GM11168 (cell line): Measurements from ENCODE around the gene NET1.

Source experiments
- in situ Hi-C: fragments of 300-500 bp; cut with MboI; formaldehyde crosslinking; loops from one replicate; pipeline ENCODE4 v1.12.0; 2022; ENCODE audit warnings: low sequenced_read_pairs; ENCODE audit not compliant: unreplicated experiment

The NET1 gene

DNA sequence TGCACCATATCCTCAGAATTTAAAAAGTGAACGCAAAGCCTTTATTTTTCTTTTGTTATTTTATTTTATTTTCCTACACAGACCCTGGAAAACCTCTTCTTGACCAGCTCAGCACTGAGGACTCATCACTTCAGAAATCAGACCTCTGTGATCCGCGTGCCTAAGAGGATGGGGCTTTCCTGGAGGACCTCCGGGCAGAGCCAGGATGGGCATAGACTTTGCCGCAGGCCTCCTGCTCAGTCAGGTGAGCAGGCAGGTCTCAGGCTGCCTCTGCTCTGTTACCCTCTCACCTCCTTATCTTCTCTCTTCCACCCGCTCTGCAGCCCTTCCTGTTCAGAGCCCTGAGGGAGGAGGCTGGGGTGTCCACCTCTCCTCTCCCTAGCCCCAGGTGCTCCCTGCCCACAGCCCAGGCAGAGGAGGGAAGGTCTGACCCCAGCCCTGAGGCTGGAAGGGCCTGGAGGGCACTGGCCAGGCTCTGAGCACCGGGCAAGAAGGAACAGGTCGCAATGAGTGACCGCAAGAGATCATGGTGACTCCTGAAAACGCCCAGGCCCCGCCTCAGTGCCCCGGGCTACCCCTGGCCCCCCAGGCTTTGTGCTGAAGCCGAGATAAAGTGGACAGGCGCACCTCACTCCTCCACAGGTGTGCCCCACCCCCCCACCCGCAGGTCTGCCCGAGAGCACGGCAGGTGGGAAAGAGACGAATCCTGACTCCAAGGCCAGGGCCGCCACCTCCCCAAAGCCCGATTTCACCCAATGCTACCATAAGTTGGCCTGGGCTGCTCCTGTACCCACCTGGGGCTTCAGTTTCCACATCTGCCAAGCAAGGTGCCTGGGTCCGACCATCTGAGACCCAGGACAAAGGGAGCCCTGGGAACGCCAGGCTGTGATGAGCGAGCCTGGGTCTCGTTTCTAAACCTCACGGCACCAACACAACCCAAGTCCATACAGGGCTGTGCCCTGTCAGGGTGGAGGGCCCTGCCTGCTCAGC, 84.2 kb downstream of the NET1 start:
- in situ Hi-C loops, result no loop called here

DNA sequence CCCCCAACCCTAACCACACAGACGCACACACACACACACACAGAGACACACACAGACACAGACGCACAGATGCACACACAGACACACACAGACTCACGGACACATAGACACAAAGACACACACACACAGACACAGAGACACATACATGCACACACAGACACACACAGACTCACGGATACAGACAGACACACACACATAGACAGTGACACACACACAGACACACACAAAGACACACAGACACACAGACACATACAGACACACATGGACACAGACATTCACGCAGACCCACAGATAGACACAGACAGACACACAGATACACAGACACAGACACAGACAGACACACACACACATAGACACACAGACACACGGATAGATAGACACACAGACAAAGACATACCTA, 84.9 kb downstream of the NET1 start:
- in situ Hi-C loops, result no loop called here

DNA sequence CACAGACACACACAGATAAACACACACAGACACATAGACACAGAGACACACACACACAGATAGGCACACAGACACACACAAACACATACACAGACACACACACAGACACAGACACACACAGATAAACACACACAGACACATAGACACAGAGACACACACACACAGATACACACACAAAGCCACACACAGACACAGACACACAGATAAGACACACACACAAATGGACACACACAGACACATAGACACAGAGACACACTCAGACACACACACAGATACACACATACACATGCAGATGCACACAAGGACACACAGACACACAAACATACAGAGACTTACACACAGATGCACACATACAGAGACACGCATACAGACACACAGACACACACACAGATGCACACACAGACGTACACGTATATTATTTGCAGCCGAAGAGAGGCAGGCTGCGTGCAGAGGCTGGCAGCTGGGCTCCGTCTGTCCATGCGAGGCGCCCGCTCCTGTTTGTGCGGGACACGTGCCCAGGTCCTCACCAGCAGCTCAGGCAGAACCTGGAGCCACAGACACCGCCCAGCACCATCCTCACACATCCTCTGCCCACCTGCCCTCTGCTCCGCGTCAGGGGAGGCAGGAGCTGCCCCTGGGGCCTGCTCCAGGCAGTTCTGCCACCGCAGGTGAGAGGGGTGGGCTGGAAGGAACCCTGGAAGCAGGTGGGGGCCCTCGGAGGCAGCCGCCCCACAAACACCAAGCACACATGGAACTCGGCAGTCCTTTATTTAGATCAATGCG, 85.8 kb downstream of the NET1 start:
- in situ Hi-C loops, result no loop called here

DNA sequence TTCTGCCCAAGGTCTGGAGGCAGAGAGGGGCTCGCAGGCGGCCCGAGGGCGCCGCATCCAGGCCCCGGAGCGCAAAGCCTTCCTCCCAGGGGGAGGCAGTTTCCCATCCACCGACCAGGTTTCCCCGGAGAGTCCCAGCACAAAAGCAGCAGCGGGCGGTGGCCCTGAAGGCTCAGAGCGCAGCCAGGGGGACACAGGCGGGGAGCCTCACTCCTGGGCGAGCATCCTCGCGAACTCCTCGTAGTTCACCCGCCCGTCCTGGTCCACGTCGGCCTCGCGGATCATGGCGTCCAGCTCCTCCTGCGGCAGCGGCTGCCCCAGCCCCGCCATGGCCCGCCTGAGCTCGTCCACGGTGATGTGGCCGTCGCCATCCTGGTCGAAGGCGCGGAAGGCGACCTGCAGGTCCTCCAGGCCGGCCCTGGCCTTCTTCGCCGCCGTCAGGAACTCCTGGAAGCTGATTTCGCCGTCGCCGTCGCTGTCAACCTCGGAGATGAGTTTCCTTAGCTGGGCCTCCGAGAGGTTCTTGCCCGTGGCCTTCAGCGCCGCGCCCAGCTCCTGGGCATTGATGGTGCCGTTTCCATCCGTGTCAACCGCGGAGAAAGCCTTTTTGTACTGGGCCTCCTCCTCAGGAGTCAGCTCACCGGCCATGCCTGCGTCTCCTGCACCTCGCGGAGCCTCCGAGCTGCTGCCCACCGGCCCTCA, 86.6 kb downstream of the NET1 start:
- in situ Hi-C loops, result no loop called here

DNA sequence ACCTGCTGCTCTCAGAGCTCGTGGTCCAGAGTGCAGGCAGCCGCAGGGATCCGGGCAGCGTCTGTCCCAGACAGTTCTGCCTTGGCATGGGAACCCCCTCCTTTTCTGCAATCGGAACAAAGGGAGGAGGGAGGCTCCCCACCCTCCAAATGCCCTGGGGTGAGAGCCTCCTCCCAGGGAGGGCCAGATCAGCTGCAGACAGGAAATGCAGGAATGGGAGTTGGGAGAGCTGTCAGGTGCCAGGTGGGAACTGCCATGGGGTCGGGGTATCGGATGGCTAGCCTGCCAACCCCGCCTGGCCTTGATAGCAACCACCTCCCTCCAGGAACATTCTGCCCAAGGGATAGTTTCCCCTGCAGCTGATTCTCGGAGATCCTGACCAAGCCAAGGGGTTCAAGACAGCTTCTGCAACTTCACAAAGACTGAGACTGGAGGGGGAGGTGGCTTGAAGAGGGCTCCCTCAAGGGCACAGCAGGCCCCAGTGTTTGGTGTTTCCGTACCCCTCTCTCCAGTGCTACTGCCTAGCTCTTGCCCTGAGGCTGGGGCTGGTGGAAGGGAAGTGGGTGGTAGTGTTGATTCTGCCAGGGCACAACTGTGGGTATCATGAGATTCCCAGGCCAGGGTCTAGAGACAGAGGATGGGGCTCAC, 87.3 kb downstream of the NET1 start, which contains the start of gene CALML5:
Gene CALML5 (minus strand): TSS at position 78 of the 648 bp plus-strand sequence. CDS start 132 bp downstream, outside the sequence.
- in situ Hi-C loops, result no loop called here

DNA sequence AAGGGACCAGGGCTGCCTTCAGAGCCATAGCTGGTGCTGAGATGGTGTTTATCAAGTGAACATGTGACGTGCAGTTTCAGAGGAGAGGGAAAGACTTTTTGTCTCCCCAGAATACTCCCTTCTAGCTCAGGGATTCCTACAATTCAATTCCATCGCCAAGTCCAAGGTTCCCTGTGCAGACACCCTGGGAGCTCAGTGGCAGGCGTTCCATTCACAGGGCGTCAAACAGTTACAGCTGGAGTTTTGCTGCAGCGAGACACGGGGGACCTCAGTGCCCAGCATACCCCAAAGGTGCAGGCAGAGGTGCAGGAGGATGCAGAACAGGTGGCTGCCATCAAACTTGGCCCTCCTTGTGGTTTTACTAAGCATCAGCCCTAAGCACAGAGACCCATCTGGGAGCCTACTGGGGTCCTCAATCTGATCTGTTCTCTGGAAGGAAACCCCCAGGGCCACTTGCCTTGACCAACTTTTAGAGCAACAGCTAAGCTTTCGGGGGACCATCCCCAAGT, 87.9 kb downstream of the NET1 start:
- in situ Hi-C loops, result no loop called here

DNA sequence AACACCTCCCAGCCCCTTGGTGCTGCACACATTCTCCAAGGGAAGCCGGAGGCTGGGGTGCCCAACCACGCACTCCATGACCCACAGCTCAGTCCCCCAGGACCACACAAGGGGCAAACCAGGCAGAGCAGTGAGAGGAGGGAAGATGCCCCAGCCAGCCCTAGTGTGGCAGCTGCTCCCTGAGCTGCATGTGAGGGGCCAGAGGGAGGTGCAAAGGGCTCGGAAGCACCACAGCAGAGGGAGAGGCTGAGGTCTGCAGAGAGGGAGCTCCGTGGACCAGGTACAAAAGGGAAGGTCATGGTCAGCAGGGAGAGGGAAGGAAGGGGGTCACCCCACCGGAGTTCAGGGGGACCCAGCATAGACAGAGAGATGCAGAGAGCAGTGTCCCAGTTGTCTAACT, 88.6 kb downstream of the NET1 start:
- in situ Hi-C loops, result no loop called here

DNA sequence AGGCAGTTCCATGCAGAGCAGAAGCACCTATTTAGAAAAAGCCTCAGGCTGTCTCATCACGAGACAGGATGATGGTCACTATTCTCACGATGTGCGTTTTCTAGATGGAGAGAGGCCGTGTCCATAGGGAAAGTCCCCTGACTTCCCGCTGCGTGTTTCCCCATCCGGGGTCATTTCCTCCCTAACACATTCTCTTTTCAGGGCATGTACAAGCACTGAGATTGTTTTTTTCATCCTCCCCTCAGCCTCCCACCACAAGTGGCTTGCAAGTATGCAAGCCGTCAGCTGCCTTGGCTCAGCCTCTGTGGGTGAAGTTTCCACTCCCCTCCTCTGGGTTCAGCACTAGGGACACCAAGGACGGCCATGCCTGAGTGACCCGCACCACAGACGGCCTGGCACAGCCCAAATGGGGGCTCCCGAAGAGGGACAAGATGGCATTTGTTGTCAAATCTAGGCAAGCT, 89.7 kb downstream of the NET1 start:
- in situ Hi-C loops, result no loop called here

DNA sequence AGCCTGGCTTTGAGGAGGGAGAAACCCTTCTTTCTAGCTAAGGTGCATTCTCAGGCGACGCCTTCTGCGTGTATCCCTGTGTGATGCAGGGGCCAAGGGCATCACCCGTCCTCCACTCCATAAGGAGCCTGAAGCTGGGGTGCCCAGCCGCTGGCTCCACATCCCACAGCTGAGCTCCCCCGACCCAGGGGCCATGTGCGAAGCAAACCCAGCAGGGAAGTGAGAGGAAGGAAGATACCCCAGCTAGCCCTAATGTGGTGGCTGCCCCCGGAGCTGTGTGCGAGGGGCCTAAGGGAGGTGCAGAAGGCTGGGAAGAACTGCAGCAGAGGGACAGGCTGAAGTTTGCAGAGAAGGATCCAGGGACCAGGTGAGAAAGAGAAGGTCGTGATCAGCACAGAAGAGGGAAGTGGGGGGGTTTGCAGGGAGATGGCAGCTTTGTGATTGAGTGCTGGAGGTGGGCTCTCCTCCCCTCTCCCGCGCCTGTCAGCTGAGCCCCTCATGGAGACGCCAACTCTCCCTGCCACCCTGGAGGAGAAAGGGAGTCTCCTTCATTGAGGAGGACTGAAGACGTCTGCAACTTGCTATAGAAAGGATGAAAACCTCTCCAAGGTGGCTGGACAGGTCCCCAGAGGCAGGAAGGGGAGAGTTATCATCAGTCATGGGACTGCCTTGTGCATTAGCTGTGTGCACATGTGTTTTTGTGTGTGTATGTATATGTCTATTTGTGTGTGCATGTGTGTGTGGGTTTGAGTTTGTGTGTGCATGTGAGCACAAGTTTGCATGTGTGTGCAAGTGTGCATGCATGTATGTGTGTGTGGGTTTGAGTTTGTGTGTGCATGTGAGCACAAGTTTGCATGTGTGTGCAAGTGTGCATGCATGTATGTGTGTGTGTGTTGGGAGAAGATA, 90.5 kb downstream of the NET1 start:
- in situ Hi-C loops, result no loop called here

DNA sequence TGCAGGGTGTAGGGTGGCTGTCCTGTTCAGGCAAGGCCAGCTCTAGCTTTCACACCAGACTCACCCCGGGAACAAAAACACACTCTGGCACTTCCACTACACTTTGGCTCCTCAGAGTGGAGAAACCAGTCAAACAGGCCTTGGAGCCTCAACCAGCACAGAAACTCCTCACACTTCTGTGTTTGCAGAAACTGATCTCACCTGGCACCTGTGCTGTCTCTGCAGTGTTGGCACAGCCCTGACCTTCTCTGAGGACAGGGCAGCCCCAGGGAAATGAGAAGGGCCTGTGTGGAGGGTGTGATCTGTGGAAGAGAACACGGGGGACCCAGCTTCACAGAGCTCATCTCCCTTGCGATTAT, 91.1 kb downstream of the NET1 start:
- in situ Hi-C loops, result no loop called here

DNA sequence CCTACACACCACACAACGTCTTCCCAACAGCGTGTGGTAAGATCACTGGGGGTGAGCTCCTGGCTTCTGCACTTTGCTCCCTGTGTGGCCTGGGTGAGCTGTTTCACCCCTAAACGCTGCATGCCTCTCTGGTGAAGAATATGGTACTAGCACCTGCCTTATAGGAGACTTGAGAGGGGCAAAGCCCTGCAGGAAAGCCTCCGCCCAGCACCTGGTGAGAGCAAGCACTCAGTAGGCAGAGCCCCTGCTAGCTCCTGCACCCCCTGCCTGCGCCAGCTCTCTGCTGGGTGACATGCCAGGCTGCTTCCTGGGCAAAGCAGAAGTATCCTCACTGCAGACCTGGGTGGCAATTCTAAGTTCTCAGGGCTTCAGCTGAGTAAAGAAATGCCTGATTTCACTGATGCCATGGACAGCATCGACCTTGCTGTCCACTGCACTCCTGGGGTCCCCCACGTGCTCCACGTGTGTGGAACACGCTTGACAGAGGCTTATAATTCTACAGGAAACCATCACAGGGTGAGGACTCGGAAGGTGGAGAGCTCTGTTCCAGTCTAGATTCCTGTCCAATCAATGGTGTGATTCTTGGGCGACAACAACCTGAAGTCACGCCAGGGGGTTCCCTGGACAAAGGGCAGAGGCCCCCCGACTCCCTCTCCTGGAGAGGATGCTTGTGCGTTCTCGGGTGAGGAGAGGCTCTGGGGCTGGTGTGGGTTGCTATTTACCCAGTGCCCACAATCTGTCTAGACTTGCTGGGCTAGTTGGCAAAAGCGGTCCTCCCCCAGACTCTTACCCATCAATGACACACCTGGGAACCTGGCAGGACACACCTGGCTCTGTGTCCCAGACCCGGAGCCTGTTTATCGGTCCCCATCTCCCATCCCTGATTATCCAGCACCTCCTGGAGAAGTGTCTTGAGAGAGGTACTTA, 92.1 kb downstream of the NET1 start:
- in situ Hi-C loops, result no loop called here

DNA sequence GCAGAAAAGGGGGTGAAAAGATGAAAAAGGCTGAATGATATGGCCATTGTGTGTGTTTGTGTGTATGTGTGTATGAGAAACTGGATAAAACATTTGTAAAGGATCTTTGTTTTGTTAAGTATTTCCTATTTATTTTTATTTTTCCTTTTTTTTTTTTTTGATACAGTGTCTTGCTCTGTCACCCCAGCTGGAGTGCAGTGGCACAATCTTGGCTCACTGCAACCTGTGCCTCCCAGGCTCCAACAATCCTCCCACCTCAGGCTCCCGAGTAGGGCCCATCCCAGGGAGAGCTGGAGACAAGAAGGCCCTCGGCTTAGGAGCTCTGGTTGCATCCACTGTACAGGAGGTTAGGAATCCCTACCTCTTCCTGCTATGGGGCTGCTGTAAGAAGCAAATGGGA, 93.9 kb downstream of the NET1 start:
- in situ Hi-C loops, result no loop called here

DNA sequence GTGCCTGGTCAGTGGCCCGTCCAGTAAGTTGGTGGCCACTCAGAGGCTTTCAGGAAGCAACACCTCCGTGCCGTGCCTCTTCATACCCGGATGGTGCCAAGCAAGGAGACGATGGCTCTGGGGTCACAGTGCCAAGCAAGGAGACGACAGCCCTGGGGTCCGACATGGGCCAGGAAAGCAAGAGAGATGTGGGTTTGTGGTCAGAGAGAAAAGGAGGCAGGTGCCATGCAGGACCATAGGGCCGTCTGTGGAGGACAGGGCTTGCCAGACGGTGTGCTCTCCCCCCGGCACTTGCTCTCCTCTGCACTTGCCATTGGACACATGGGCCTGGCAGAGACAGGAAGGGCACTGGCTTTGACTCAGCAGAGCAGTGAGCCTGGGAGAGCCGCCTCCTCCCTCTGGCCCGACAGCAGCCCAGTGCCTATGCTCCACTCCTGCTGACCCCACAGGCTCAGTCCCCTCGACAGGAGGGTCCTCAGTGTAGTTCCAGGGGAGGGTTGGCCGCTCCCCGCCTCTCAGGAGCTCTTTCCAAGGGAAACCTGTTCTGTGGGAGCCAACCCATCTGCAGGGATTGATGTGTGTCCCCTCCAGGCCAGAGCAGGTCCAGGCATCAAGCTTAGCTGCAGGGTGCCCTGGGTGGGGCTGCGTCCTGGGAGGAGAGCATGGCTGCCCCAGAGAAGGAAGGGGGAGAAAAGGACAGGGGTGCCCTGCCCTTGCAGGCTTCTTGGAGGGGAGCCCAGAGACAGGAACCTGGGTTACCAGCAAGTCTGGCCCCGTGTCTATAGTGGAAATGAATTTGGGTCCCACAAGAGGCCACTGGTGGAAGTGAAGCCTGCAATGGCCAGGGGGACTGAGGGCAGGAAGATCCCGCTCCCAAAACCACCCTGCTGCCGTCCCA, 94.6 kb downstream of the NET1 start:
- in situ Hi-C loops, result no loop called here

DNA sequence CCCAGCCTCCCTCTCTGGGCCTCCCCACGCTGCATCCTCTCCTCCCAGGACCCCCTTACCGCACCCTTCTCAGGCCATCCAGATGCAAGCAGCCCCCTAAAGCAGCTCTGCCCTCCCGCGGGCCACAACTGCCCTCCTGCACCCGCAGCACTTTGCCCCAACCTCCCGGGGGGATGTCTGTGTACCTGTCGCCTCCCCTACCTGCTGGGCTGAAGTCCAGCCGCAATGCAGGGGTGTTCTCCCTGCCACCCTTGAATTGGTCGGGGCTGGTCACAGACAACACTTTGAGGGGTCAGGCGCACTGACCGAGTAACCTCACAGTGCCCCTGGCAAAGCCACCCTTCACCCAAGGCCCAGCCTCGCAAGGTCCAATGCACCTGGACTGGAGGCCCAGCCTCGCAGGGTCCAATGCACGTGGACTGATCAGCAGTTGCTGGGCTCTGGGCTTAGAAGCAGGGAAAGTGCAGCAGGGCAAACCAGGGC, 95.3 kb downstream of the NET1 start:
- in situ Hi-C loops, result no loop called here

DNA sequence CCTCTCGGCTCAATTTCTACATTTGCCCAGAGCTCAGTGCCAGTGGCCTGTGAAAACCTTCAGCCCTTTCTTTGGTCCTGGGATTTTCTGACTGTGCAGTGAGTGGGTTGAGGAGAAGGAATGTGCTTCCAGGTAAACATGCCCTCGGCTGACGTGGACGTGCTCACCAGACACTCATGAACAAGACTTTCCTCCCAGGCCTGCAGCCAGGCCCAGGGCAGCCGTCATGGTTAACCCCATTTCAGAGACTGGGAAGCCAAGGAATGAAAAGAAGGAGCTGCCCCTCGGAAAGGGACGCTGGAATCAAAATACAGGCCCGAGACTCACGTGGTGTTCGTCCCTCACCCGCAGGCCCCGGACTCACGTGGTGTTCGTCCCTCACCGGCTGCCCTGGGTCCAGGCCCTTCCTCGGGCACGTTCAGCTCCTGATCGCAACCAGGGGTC, 95.8 kb downstream of the NET1 start:
- in situ Hi-C loops, result no loop called here
